ENCODE results near the gene RHOF.

The RHOF gene

GRCh38 chr12:121738340-121738858 lies 55.1 kb downstream of the RHOF start:
- TF ChIP-seq CTCF (conservative IDR thresholded peaks at IDR 0.05; ENCODE audit: low read depth, low read length), result no peak
- no peak for DNase-seq (ENCODE audit: low read depth)
- no peak overlapping the region for H3K4me3 ChIP-seq (ENCODE audit: low read depth, low read length)

DNA sequence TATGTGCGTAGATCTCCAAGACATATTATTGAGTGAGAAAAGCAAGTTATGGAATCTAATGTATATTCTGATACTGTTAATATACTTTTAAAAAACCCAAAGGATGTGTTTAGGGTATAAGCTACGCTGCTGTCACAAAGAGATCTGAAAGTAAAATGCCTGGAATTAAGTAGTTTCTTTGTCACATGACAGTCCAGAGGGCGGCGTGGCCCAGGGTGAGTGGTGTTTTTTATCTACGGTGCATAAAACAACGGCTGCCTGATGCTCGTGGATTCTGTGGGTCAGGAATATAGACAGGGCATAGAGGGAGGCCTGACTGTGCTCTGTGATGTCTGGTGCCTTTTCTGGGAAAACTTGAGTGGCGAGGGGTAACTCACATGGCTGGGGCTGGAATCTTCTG lies 59.6 kb downstream of the RHOF start:
- no peak for DNase-seq (ENCODE audit: low read depth)
- H3K4me3 ChIP-seq (ENCODE audit: low read depth, low read length), result no peak overlapping the region
- TF ChIP-seq CTCF (conservative IDR thresholded peaks at IDR 0.05; ENCODE audit: low read depth, low read length), result no peak

DNA sequence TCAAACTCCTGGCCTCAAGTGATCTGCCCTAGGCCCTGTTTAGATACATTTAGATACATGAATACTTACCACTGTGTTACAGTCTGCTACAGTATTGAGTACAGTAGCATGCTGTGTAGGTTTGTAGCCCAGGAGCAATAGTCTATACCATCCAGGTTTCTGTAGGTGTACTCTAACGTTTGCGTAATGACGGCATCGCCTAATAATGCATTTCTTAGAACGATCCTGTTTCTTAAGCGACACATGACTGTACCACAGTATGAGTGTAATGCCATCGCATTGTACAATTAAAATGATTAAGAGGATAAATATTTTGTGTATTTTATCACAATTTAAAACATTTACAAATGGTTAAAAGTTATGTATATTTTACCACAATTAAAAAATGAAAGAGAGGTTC lies 62.0 kb downstream of the RHOF start:
- no peak for DNase-seq (ENCODE audit: low read depth)
- H3K4me3 ChIP-seq (ENCODE audit: low read depth, low read length), result no peak overlapping the region
- no peak for TF ChIP-seq CTCF (conservative IDR thresholded peaks at IDR 0.05; ENCODE audit: low read depth, low read length)

GRCh38 chr12:121729021-121729420 lies 64.5 kb downstream of the RHOF start:
- TF ChIP-seq CTCF (conservative IDR thresholded peaks at IDR 0.05; ENCODE audit: low read depth, low read length), result no peak
- no peak for DNase-seq (ENCODE audit: low read depth)
- H3K4me3 ChIP-seq (ENCODE audit: low read depth, low read length), result no peak overlapping the region
